Heart left ventricle (tissue), 16 donors: Measurements from ENCODE around the gene DHPS. TPM values are rescaled to one million over a fixed set of nuclear protein-coding genes. Genes with fewer than 3 reads are reported as not detected.
A peak's percentile ranks its signal among the peaks of the same experiment; 100 is the strongest.

Experiments used
- ATAC-seq, 4 donors: fragments of 200-7000 bp; cut with Tn5 transposase; one replicate each; pipeline ENCODE4 v1.9.1; 2020 to 2022; ENCODE audit warnings: moderate library complexity in 4 of 4, mild to moderate bottlenecking in 3 of 4, moderate number of reproducible peaks in 1 of 4
- DNase-seq, 5 donors: peaks; one replicate each; pipeline ENCODE4 v3.0.0-alpha.2; 2020
- H3K27ac ChIP-seq, 12 donors: fragments of 200-600 bp; sonication (generic) in 4 of 12; one replicate each; pipeline versions ENCODE4 v1.5.0 to v1.8.0; 2016 to 2022; ENCODE audit warnings: mild to moderate bottlenecking in 2 of 12
- H3K27me3 ChIP-seq, 9 donors: fragments of 200-600 bp; sonication (generic) in 2 of 9; one replicate each; pipeline versions ENCODE4 v1.5.1 to v1.8.0; 2016 to 2022; ENCODE audit warnings: mild to moderate bottlenecking in 3 of 9
- H3K36me3 ChIP-seq, 9 donors: fragments of 200-600 bp; sonication (generic) in 2 of 9; one replicate each; pipeline versions ENCODE4 v1.5.0 to v1.8.0; 2018 to 2022; ENCODE audit warnings: mild to moderate bottlenecking in 2 of 9
- H3K4me1 ChIP-seq, 12 donors: fragments of 200-600 bp; sonication (generic) in 4 of 12; one replicate each; pipeline versions ENCODE4 v1.5.0 to v1.8.0; 2016 to 2022; ENCODE audit warnings: mild to moderate bottlenecking in 3 of 12
- H3K4me3 ChIP-seq, 12 donors: fragments of 200-600 bp; sonication (generic) in 4 of 12; one replicate each; pipeline versions ENCODE4 v1.5.0 to v1.8.0; 2017 to 2022; ENCODE audit warnings: mild to moderate bottlenecking in 9 of 12, moderate library complexity in 4 of 12
- H3K9me3 ChIP-seq, 12 donors: fragments of 200-600 bp; sonication (generic) in 4 of 12; one replicate each; pipeline versions ENCODE4 v1.5.0 to v1.8.0; 2016 to 2022; ENCODE audit warnings: mild to moderate bottlenecking in 1 of 12
- POLR2A ChIP-seq, 2 donors: fragments of 450-650 bp; IDR thresholded peaks; one replicate each; pipeline ENCODE4 v1.6.1; 2017; ENCODE audit warnings: antibody characterized with exemption in 2 of 2, mild to moderate bottlenecking in 2 of 2, moderate library complexity in 2 of 2
- WGBS, 4 donors: extraction: QIAGEN DNeasy Blood & Tissue Kit in 2 of 4; methylation state at CpG; one replicate each; pipeline versions ENCODE4 v1.1.5 to v1.1.7; 2013 to 2018; 5-methylcytosine and 5-hydroxymethylcytosine counted together
- intact Hi-C, 10 donors: fragments of 100-400 bp; cut with DNase I; formaldehyde crosslinking; loops; one replicate each; pipeline versions ENCODE4 v1.11.1 to v1.14.2; 2022
- polyA plus RNA-seq, 2 donors: library from polyadenylated mRNA; stranded (reverse); fragments of 200-250 nt; gene quantifications; one replicate each; pipeline ENCODE4 v1.2.3, GENCODE V29; 2013
- total RNA-seq, 9 donors: library from RNA; depleted of rRNA in 2 of 9; stranded (reverse); fragments of >200 nt in 2 of 9; fragmentation: NEBNext Ultra II Directional in 3 of 9; extraction: Animal tissue kit (Norgen Biotek cat#: 25700) in 3 of 9; gene quantifications; one replicate each; pipeline versions ENCODE4 v1.1.0 to v1.2.4, GENCODE V29; 2016 to 2023
- TF ChIP-seq, protein P1 (sequence below), 12 donors: fragments of 200-600 bp; sonication (generic) in 4 of 12; IDR thresholded peaks; one replicate each; pipeline versions ENCODE4 v1.5.0 to v1.8.0; 2018 to 2022; ENCODE audit warnings: antibody characterized with exemption in 12 of 12, mild to moderate bottlenecking in 5 of 12
- donor health status: ischemic (EF 13 %, LVEDD 7.1; RV severe dilation, severe dysfunction).
- donor health status: healthy with polysubstance abuse.
- donor health status: DM: no; HTN: yes; CAD: no.
- donor health status: DM: no; HTN: no; CAD: no.
- donor health status: ischemic (EF 25% LVEDD 6.9; RV normal size, moderate dysfunction).
- donor health status: ischemic (EF 25% LVEDD 5.7; RV mildly dilated, moderate dysfunction).
- donor health status: healthy.
- donor health status: DM: yes; HTN: yes; CAD: no.
- donor health status: ischemic (EF 35%, LVEDD 5.7; RV mildly dilated, moderate dysfunction).
- donor health status: nonischemic (EF 11% LVEDD 7.7; RV severe dilation, severe dysfunction).
- donor health status: DM: yes; HTN: yes; CAD: no.
- donor health status: PGD.
- donor health status: ischemic (EF 29% LVEDD 5.4; RV normal size, mild dysfunction).
- donor health status: nonischemic (EF 23%, LVEDD 6.1; RV moderate dilation, normal function).

The DHPS gene
- total and polyA plus RNA-seq, 11 donors = 47.6 to 121 (median 55.9) TPM

DNA sequence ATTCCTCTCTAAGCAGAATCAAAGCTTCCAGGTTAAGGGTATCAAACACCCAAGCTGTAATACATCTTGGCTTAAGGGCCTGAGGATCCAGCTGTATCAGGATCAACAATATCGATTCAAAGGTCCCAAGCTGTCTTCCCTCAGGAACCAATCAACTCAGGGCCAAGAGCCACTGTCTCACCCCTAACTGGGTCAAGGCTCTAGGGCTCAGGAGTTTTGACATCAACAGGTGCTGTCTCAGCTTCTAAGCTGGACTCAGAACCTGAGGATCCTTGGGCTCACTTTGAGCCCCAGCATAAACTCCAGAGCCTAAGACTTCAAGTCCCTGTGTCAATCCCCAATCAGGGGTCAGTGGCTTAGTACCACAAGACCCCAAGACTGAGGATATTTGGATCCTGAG, 13.8 kb upstream of the DHPS start:
- intact Hi-C loops = no loop called here
- TF ChIP-seq, protein P1, sequence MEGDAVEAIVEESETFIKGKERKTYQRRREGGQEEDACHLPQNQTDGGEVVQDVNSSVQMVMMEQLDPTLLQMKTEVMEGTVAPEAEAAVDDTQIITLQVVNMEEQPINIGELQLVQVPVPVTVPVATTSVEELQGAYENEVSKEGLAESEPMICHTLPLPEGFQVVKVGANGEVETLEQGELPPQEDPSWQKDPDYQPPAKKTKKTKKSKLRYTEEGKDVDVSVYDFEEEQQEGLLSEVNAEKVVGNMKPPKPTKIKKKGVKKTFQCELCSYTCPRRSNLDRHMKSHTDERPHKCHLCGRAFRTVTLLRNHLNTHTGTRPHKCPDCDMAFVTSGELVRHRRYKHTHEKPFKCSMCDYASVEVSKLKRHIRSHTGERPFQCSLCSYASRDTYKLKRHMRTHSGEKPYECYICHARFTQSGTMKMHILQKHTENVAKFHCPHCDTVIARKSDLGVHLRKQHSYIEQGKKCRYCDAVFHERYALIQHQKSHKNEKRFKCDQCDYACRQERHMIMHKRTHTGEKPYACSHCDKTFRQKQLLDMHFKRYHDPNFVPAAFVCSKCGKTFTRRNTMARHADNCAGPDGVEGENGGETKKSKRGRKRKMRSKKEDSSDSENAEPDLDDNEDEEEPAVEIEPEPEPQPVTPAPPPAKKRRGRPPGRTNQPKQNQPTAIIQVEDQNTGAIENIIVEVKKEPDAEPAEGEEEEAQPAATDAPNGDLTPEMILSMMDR (IDR thresholded peaks at IDR 0.05) = no peak
- no peak overlapping the region for H3K27ac ChIP-seq
- H3K27me3 ChIP-seq = no peaks in the 10 kb centered on the region
- WGBS, 4 donors = 67 to 89% (median 81%) methylated on average over 1 of the region's 1 CpG
- peak overlapping the region in 11 of 12 donors; percentile 61 to 98 (median 88) for H3K4me3 ChIP-seq
- DNase-seq (no peak), ATAC-seq (no peak)
- peaks cover 0 to 22% (median 13%) of the 10 kb centered on the region in 12 donors for H3K4me1 ChIP-seq
- H3K9me3 ChIP-seq = no peaks in the 10 kb centered on the region
- peaks cover 0 to 26% (median 16%) of the 10 kb centered on the region in 9 donors for H3K36me3 ChIP-seq

DNA sequence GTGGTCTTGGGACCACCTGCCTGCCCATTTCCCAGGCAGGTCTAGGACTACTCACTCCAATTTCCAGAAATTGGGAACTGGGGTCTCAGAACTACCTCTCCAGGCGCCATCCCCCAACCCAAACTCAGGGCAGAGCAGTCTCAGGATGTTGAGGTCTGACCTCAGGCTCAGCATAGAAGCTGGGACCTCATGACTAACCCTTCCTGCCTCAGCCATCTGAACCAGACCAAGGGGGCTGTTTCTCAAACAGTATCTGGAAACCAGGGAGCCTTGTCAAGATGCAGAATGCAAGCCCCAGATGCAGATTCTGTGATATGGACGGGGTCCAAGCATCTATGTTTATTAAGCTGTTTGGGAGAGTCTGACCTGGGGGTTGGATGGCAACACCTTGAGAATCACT, 13.4 kb upstream of the DHPS start:
- peaks cover 0 to 22% (median 12%) of the 10 kb centered on the region in 9 donors for H3K36me3 ChIP-seq
- TF ChIP-seq, protein P1 (IDR thresholded peaks at IDR 0.05) = no peak
- no peak for TF ChIP-seq POLR2A (IDR thresholded peaks at IDR 0.05)
- ATAC-seq (no peak), DNase-seq (no peak)
- no peaks in the 10 kb centered on the region for H3K9me3 ChIP-seq
- intact Hi-C loops = no loop called here
- no peak overlapping the region for H3K27ac ChIP-seq
- peak overlapping the region in 2 of 12 donors; percentile 97 to 98 for H3K4me3 ChIP-seq
- WGBS, 4 donors = 66 to 95% (median 79%) methylated on average over 2 of the region's 2 CpGs
- H3K27me3 ChIP-seq = no peaks in the 10 kb centered on the region
- H3K4me1 ChIP-seq = peaks cover 0 to 22% (median 13%) of the 10 kb centered on the region in 12 donors

DNA sequence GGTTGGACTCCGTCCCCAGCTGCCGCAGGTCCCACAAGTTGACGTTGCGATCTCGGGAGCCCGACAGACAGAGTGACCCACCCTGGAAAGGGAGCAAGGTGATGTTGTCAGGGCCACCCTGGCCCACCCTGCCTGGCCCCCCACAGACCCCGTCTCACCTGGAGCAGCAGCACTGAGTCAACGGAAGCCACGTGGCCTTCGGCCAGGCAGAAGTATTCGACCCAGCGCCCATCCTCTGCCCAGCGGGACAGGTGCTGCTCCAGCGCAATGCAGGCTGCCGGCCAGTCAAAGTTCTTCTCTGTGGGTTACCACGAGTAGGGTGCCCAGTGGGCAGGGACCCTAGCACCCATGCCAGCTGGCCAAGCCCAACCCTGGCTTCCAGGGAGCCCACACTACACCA, 13.0 kb upstream of the DHPS start:
- WGBS, 4 donors = 90 to 93% (median 93%) methylated on average over 16 of the region's 16 CpGs
- intact Hi-C loops = no loop called here
- Histone ChIP-seq H3K9me3 (no peaks in the 10 kb centered on the region), H3K36me3 (peaks cover 0 to 17% (median 7%) of the 10 kb centered on the region in 9 donors), H3K4me1 (peaks cover 0 to 22% (median 13%) of the 10 kb centered on the region in 12 donors), H3K27me3 (no peaks in the 10 kb centered on the region), H3K27ac (no peak overlapping the region), H3K4me3 (no peak overlapping the region)
- DNase-seq = no peak
- ATAC-seq = no peak
- no peak for TF ChIP-seq POLR2A (IDR thresholded peaks at IDR 0.05)
- TF ChIP-seq, protein P1 (IDR thresholded peaks at IDR 0.05) = no peak

DNA sequence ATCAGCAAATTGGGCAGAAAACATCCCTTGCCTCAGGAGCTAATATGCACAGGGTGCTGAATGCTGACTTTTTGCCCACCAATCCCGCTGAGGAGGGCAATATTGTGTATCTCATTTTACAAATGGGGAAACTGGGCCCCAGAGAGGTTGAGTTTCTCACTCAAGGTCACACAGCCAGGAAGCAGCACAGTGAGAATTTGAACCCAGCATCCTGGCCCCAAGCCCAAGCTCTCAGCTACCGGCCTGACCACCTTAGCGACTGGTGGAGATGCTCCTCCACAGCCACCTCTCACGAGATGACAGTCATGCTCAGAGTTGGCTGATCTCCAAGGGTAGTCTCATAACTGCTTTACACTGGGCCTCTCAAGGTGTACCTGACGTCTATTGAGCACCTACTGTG, 11.3 kb upstream of the DHPS start:
- no peak for ATAC-seq
- WGBS, 4 donors = 84 to 100% (median 89%) methylated on average over 2 to 5 of the region's 5 CpGs
- H3K27me3 ChIP-seq = no peaks in the 10 kb centered on the region

More for the DNA sequence above, 11.3 kb upstream of the DHPS start:
- H3K4me3 ChIP-seq = no peak overlapping the region
- peaks cover 0 to 22% (median 13%) of the 10 kb centered on the region in 12 donors for H3K4me1 ChIP-seq
- intact Hi-C loops = no loop called here
- DNase-seq = no peak
- H3K36me3 ChIP-seq = peaks cover 0 to 2% (median 0%) of the 10 kb centered on the region in 9 donors
- H3K27ac ChIP-seq = no peak overlapping the region
- no peaks in the 10 kb centered on the region for H3K9me3 ChIP-seq
- TF ChIP-seq POLR2A (IDR thresholded peaks at IDR 0.05) = no peak
- TF ChIP-seq, protein P1 (IDR thresholded peaks at IDR 0.05) = no peak
